GM12891 (cell line): ENCODE results near the gene TLR5.

Experiments
- DNase-seq: peaks from one replicate; pipeline ENCODE4 v3.0.0; 2011; ENCODE audit warnings: low spot score; ENCODE audit not compliant: insufficient read length
- FAIRE-seq: peaks from 2 replicates; lab custom pipeline; 2011; peaks lifted over from hg19 to GRCh38; lab: Jason Lieb, UNC
- PAX5 ChIP-seq: IDR thresholded peaks from 2 replicates; pipeline ENCODE4 v1.6.1; 2011; ENCODE audit warnings: low read length, moderate library complexity, mild to moderate bottlenecking; ENCODE audit not compliant: insufficient read depth, severe bottlenecking
- POLR2A ChIP-seq: IDR thresholded peaks from 2 replicates; pipeline ENCODE4 v1.6.1; 2011; ENCODE audit warnings: low read depth, low read length, control low read depth
- POLR2AphosphoS5 ChIP-seq: IDR thresholded peaks from 2 replicates; pipeline ENCODE4 v1.6.1; 2011; ENCODE audit warnings: low read depth, low read length, control low read depth
- POU2F2 ChIP-seq: IDR thresholded peaks from 2 replicates; pipeline ENCODE4 v1.6.1; 2011; ENCODE audit warnings: low read depth, mild to moderate bottlenecking, control low read depth, low read length, moderate library complexity
- SPI1 ChIP-seq: IDR thresholded peaks from 2 replicates; pipeline ENCODE4 v1.6.1; 2011; ENCODE audit warnings: low read depth, low read length, control low read depth
- TAF1 ChIP-seq: IDR thresholded peaks from 2 replicates; pipeline ENCODE4 v1.6.1; 2011; ENCODE audit warnings: low read depth, low read length, control low read depth

TLR5 gene

DNA sequence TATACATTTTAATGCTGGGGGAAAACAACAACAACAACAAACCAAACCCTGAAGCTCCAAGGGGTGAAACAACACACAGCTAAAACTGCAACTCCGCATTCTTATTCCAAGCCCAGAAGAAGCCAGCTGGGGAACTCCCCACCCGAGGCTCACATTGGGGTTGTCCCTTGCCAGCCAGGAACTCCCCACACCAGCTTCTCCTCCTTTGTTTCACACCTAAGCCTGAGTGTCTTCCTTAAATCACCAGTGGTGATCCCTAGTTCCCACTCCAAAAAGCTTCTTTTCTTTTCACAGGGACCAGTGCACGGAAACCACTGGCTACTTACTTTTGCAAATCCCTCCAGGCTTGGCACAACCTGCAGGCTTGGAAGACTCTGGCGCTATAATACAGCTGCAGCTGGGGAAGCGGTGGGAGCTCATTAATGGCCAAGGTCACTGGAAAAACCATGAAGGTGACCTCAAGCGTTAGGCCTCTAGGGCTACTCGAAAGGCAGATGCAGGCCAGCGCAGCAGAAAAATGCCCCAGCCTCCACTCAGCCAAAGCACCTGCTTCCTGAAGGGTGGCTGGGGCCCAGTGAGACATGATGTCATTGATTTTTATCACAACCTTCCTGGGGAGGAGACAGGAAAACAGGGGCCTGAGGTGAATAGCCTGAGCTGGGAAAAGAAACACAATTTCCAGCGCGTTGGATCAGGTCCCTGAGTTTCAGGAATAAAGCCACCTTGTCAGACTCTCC, 40.1 kb downstream of the TLR5 start:
- no peak for DNase-seq
- TF ChIP-seq PAX5, result no peak
- no peak for FAIRE-seq

DNA sequence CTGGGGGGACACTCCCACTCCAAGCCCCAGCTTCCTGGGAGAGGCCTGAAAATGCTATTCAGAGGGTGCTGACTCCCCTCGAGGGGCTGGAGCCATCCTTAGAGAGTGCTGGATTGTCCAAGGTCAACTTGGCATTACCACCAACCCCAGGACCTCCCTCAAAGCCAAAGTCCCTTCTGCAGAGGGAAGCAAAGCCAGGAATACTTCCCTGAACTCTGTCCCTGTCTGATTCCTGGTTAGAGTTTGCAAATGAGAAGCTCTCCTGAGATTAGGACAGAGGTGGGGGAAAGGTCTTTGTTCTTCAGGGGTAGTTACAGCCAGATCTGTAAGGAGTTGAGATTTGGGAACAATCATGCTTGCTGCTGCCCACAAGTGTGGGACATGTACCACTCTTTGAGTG, 45.3 kb downstream of the TLR5 start:
- DNase-seq (no peak), FAIRE-seq (no peak)
- no peak for TF ChIP-seq SPI1
- no peak for TF ChIP-seq POLR2AphosphoS5
- no peak for TF ChIP-seq POU2F2
- TF ChIP-seq PAX5, result no peak
- TF ChIP-seq POLR2A, result no peak
- no peak for TF ChIP-seq TAF1

DNA sequence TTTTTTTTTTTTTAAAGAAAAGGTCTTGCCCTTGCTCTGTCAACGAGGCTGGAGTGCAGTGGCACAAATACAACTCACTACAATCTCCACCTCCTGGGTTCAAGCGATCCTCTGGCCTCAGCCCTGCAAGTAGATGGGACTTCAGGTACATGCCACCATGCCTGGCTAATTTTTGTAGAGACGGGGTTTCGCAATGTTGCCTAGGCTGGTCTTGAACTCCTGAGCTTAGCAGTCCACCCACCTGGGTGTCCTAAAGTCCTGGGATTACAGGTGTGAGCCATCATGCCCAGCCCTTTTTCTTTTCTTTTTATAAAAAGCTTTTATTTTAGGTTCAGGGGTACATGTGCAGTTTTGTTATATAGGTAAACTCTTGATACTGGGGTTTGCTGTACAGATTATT, 47.2 kb downstream of the TLR5 start:
- FAIRE-seq, result no peak

DNA sequence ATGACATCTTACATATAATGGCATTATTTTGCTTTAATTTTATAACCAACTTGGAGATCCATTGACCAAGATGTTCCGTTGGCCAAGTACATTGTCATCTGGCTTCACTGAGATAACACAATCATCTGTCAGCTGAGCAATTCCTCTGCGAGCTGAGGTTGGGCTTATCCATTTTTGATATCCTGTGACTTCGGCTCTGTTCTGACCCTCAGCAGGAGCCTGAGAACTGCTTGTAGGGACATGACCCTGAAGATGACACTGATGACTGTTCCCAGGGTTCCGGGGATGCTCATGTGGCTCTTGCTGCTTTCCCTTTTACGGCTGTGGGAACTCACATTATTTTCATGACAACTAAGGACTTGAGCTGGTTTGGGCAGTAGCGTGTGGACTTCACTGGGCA, 51.2 kb downstream of the TLR5 start:
- TF ChIP-seq SPI1 (no peak), POU2F2 (no peak), POLR2AphosphoS5 (no peak), TAF1 (no peak), POLR2A (no peak), PAX5 (no peak)
- FAIRE-seq (no peak), DNase-seq (no peak)

More for the DNA sequence above, 47.2 kb downstream of the TLR5 start:
- DNase-seq, result no peak
- TF ChIP-seq POLR2AphosphoS5, result no peak
- TF ChIP-seq PAX5, result no peak
- no peak for TF ChIP-seq POLR2A

DNA sequence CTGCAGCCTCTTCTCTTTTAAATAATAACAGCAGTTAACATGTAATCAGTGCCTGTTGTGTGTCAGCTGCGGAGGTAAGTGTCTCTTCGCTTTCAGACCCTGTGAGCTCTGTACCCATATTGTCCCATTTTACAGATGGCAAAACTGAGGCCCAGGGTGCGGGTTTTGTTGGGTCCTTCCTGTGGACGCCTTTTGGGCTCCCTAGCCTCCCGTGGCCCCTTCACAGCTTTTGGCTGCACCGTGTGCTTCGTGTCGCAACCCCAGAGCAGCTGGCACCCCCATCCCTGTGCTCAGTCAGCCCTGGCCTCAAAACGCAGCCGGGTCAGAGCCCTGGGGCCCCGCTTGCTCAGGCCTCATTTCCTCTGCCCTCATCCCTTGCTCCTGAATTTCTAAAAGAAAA, 53.8 kb downstream of the TLR5 start:
- FAIRE-seq (no peak), DNase-seq (no peak)
- TF ChIP-seq POU2F2 (no peak), TAF1 (no peak), SPI1 (no peak), POLR2AphosphoS5 (no peak), POLR2A (no peak), PAX5 (no peak)

DNA sequence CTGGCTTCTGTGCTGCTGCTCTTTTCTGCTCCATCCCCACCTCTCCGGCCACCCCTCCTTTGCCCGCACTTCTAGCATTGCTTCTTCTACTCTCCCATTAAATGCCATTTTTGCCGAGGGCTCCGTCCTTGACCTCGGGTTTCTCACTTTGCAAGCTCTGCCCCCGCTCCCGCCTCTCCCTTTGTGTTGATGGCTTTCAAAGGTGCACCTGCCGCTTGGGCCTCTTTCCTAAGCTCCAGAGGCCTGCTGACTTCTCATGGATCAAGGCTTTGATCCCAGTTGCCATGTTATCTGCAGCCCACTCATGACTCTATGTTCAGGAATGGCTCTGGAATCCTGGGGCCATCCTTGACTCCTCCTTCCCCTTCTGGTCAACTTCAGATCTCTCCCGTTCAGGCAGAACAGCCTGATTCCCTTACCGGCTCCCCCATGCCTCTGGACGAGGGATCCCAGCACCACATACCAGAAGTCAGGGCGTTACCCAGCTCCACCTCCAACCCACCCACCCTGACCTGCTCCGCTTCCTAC, 54.3 kb downstream of the TLR5 start:
- no peak for DNase-seq
- TF ChIP-seq POLR2AphosphoS5 (no peak), POU2F2 (no peak), PAX5 (no peak), POLR2A (no peak), TAF1 (no peak), SPI1 (no peak)
- no peak for FAIRE-seq

DNA sequence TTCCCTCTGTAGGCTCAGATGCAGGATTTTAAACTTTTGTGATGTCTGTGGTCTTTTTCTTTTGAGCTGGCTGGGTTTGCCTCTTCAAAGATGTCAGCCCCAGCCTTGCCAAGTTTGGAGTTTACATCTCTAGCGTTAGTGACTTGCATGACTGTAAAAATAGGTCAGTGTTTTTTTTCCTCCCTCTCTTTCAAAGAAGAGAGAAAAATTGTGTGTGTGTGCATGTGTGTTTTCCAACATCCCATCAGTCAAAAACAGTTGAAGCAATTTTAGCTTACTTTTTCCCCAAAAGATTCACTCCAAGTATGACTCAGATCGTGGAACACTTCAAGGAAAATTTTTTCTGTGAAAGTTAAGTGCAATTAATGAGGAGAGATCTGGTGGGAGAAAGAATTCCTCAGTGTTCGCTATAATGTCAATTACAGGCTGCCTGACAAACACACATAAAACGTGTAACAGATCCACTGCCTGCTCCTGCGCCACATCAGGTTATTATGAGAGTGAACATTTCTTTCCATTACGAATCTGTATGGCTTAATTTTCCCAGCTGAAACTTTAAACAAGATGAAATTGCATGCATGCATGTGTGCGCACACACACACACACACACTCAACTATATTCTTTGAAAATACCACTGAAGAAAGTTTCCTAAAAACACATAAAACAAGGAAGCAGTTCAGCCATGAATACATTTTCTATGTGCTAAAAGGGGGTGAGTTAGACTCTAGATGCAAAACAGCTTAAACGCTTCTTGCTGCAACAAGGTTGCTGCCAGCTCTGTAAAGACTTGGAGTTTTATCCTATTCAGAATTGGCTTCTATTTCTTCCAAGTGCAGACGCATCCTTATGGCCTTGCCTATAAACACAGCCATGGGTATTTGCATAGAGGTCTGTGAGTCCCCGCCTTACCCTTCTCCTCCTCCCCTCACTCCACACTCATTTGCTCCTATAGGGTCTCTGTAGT, 55.5 kb downstream of the TLR5 start:
- FAIRE-seq (no peak), DNase-seq (no peak)
- TF ChIP-seq TAF1 (no peak), POLR2AphosphoS5 (no peak), POU2F2 (no peak), POLR2A (no peak), SPI1 (no peak), PAX5 (no peak)

DNA sequence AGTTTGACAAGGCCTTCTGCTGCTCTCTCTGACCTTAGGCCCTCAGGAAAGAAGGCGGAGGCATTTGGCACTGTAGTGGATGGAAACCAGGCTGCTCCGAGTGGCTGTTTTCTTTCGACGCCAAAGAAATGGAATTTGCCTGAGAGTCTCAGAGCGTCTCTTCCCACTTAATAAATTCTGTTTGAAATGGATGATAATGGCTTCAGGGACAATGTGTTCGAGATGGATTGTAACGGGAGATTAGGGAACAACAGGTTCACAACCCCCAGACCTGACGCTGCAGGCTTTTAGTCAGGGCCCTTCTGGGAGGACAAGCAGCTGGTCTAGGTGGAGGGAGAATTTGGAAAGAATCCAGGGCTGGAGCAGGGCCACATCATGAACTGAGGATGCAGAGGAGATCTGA, 58.6 kb downstream of the TLR5 start:
- TF ChIP-seq POLR2AphosphoS5 (no peak), POU2F2 (no peak), PAX5 (no peak), TAF1 (no peak), SPI1 (no peak), POLR2A (no peak)
- FAIRE-seq, result no peak
- DNase-seq, result no peak

DNA sequence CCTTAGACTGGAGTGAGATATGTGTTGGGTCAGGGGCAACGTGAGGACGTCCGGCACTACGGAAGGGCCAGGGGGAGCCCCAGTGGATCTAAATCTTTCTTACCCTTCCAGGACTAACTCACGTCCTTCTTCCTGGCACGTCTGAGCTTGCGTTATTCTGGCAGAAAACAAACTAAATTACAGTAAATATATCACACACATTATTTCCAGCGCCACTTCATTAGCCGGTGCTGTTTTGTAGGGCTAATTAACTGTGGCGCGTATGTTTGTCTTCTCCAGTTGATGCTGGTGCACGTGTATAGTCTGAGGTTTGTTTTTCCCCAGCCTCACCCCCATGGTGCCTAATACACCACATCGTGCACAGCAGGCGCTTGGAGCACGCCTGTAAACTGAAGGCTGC, 59.2 kb downstream of the TLR5 start:
- TF ChIP-seq POU2F2 (no peak), POLR2A (no peak), SPI1 (no peak), PAX5 (no peak), TAF1 (no peak), POLR2AphosphoS5 (no peak)
- DNase-seq (no peak), FAIRE-seq (no peak)
